Posterior vena cava (tissue), 2 donors: Measurements from ENCODE around the gene HBE1. TPM values are rescaled to one million over a fixed set of nuclear protein-coding genes. Genes with fewer than 3 reads are reported as not detected.
"Not testable (repeated sequence)": the region's sequence is repeated elsewhere in the genome, so short reads cannot be mapped to it uniquely, and the experiment has no call there.

ENCODE experiments used
- DNase-seq: peaks from one replicate; pipeline ENCODE4 v3.0.0-alpha.2; 2020; ENCODE audit warnings: low spot score
- intact Hi-C, 2 donors: fragments of 100-400 bp; cut with DNase I; formaldehyde crosslinking; loops; one replicate each; pipeline versions ENCODE4 v1.14.1 to v1.14.2; 2022 to 2023
- total RNA-seq, 2 donors: library from RNA; stranded (reverse); fragmentation: NEBNext Ultra II Directional; extraction: Animal tissue kit (Norgen Biotek cat#: 25700); gene quantifications; one replicate each; pipeline ENCODE4 v1.2.1, GENCODE V29; 2021
- donor health status: DM: yes; HTN: yes; CAD: no.
- donor health status: DM: yes; HTN: yes; CAD: no.

The HBE1 gene
- total RNA-seq, 2 donors from 2014 or later: not detected

- intact Hi-C loops: no loop called here
- DNase-seq: no peak
Observed at GRCh38 chr11:5258543-5259262, 11.0 kb downstream of the HBE1 start.

DNA sequence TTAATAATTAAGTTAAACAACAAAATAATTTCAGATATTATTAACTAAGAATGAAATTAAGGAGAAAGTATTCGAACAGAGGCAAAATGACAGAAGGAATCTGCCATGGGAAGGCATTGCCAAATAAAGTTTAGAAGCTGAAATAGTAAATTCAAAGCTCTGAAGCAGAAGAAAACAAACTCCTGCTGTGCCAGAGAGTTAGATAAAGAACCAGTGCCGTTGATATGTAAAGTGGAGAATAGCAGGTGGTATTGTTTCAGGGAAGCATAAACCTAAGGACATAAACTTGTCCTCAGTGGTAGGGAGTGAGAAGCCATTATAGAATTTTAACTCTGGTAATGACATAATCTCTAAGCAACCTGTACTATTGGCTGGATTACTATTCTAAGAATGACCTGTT, 12.4 kb downstream of the HBE1 start:
- intact Hi-C loops: no loop called here

GRCh38 chr11:5254646-5255413, 14.9 kb downstream of the HBE1 start, which contains the start of gene HBG2:
TSS of gene HBG2 (minus strand) at chr11:5254781. CDS start at chr11:5254728, 53 bp downstream.
- DNase-seq, intact Hi-C loops: not testable (repeated sequence)

More for the DNA sequence above, 12.4 kb downstream of the HBE1 start:
- DNase-seq: no peak

DNA sequence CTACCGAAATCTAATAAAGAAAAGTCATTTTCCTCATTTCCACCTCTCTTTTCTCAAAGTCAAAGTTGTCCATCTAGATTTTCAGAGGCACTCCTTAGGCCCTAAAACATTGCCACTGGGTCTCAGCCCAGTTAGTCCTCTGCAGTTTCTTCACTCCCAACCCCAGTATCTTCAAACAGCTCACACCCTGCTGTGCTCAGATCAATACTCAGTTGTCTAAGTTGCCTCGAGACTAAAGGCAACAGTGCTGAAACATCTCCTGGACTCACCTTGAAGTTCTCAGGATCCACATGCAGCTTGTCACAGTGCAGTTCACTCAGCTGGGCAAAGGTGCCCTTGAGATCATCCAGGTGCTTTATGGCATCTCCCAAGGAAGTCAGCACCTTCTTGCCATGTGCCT, 15.7 kb downstream of the HBE1 start:
- DNase-seq, intact Hi-C loops: not testable (repeated sequence)

DNA sequence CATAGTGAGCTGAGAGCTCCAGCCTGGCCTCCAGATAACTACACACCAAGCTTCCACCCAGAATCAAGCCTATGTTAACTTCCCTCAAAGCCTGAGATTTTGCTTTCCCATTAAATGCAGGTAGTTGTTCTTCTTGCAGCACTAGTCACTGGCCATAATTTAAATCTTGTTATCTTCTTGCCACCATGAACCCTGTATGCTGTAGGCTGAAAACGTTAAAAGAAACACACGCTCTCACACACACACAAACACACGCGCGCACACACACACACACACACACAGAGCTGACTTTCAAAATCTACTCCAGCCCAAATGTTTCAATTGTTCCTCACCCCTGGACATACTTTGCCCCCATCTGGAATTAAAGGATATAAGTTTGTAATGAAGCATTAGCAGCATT, 16.3 kb downstream of the HBE1 start:
- DNase-seq, intact Hi-C loops: not testable (repeated sequence)

DNA sequence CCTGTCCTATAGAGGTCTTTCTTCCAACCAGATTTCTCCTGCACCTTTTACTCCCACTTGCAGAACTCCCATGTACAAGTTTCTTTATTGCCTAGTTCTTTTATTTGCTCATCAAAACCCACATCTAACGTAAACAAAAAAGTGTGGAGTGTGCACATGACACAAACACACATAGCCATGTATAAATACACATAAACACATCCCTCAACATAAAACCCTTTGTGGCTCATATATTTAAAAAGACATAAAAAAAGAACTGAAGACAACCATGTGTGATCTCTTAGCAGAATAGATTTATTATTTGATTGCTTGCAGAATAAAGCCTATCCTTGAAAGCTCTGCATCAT, 16.9 kb downstream of the HBE1 start:
- no peak for DNase-seq
- intact Hi-C loops: no loop called here

DNA sequence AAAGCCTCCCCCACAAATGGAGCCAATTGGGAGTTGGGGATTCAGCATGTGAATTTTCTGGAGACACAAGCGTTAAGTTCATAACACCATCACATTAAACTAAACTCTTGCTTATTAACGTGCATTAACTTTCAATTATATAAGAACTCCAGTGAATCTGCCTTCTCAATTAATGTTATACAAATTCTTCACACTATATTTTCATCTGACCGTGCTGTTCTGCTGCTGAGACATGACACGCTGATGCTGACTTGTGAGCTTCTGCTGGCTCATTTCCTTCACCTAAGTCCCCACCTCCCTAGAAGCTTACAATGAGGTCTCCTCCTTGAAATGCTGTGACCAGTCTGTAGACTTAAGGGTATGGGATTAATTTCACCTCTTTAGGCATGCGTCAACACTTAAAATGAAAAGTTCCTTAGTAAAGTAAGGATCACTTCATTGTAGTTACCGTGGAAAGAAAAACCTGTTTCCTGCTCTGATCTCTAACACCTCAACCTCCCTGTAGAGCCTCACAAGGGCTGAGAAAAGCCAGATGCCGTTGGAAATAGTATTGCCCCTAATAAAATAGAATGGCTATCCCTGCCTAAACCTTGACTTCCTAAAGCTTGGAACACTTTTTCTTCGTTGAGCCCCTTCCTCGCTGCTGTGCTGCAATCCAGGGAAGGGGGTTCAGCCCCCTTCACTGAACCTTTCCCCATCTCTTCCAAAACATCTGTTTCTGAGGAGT, 17.4 kb downstream of the HBE1 start:
- intact Hi-C loops: no loop called here
- DNase-seq: no peak

- intact Hi-C loops: no loop called here
- no peak for DNase-seq
Observed at GRCh38 chr11:5251746-5252145, 18.0 kb downstream of the HBE1 start.

DNA sequence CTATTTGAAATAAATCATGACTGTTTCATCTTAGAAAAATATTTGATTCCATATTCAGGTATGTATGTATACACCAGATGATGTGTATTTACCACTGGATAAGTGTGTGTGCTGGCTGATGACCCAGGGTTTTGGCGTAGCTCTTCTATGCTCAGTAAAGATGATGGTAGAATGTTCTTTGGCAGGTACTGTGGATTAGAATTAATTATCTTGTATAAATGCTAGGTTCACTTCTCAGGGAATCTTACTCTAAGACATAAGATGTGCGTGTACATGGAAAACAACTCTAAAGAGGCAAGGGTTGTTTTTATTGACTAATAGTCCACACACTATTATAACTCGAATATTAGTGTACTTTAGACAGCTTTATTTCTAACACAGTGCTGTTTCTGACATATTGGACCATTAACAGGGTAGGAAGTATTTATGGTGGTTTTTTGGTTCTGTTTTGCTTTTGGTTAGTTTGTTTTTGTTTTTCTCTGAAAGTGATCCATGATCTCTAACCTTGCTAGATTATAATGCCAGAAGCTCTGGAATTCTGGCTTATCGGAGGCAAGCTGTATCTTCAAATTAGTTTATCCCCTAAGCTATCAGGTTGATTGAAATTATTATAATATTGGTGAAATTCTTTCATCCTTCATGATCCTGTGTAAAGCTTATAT, 19.1 kb downstream of the HBE1 start:
- intact Hi-C loops: no loop called here
- DNase-seq: no peak

DNA sequence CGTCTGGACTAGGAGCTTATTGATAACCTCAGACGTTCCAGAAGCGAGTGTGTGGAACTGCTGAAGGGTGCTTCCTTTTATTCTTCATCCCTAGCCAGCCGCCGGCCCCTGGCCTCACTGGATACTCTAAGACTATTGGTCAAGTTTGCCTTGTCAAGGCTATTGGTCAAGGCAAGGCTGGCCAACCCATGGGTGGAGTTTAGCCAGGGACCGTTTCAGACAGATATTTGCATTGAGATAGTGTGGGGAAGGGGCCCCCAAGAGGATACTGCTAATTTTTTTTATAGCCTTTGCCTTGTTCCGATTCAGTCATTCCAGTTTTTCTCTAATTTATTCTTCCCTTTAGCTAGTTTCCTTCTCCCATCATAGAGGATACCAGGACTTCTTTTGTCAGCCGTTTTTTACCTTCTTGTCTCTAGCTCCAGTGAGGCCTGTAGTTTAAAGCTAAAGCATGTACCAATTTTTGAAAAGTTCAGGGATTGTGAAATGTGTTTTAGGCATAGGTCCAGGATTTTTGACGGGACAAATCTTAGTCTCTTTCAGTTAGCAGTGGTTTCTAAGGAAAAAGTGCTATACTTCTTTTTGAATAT, 19.8 kb downstream of the HBE1 start, which contains the start of gene HBG1:
Gene HBG1 (minus strand): TSS at position 51 of the 590 bp plus-strand sequence. CDS start 53 bp downstream, outside the sequence.
- intact Hi-C loops, DNase-seq: not testable (repeated sequence)

DNA sequence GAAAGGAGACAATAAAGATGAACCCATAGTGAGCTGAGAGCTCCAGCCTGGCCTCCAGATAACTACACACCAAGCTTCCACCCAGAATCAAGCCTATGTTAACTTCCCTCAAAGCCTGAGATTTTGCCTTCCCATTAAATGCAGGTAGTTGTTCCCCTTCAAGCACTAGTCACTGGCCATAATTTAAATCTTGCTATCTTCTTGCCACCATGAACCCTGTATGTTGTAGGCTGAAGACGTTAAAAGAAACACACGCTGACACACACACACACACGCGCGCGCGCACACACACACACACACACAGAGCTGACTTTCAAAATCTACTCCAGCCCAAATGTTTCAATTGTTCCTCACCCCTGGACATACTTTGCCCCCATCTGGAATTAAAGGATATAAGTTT, 21.2 kb downstream of the HBE1 start:
- DNase-seq, intact Hi-C loops: not testable (repeated sequence)

- intact Hi-C loops: no loop called here
- no peak for DNase-seq
Observed at GRCh38 chr11:5247472-5248192, 22.1 kb downstream of the HBE1 start.

GRCh38 chr11:5246772-5247471, 22.8 kb downstream of the HBE1 start:
- no peak for DNase-seq

DNA sequence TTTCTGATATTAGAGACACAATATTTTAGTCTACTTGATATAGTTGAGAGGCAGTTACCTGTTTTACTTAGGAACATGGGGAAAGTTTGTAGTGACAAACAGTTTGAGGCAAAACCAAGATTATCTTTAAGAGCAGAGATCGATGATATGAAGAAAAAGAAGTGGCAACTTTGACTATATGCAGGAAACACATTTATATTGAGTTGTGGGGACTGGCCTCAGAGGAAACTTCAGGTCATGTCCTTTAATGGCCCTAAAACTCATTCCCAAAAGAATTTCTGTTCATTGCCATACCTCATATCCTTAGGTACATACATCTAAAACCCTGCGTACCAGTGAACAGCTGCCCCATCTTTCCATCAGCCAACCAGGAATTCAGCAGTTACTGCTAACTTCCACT, 24.6 kb downstream of the HBE1 start:
- intact Hi-C loops: no loop called here
- DNase-seq: no peak

More at GRCh38 chr11:5246772-5247471, 22.8 kb downstream of the HBE1 start:
- intact Hi-C loops: no loop called here

DNA sequence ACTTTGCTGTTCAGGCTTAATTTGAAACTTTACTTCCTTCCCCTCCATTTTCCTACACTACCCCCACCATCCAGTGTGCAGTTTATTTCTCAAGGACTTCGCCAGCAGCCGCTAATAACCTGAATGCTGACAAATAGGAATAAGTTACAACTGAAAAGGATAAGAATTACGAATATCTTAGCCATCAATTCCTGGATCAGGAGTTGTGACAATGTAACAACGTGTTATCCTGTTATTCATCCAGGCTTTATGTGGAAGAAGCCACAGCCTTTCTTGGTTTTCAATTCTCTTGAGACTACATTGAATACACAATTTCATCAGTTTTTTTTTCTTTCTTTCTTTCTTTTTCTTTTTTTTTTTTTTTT, 25.9 kb downstream of the HBE1 start:
- DNase-seq: no peak
- intact Hi-C loops: no loop called here

DNA sequence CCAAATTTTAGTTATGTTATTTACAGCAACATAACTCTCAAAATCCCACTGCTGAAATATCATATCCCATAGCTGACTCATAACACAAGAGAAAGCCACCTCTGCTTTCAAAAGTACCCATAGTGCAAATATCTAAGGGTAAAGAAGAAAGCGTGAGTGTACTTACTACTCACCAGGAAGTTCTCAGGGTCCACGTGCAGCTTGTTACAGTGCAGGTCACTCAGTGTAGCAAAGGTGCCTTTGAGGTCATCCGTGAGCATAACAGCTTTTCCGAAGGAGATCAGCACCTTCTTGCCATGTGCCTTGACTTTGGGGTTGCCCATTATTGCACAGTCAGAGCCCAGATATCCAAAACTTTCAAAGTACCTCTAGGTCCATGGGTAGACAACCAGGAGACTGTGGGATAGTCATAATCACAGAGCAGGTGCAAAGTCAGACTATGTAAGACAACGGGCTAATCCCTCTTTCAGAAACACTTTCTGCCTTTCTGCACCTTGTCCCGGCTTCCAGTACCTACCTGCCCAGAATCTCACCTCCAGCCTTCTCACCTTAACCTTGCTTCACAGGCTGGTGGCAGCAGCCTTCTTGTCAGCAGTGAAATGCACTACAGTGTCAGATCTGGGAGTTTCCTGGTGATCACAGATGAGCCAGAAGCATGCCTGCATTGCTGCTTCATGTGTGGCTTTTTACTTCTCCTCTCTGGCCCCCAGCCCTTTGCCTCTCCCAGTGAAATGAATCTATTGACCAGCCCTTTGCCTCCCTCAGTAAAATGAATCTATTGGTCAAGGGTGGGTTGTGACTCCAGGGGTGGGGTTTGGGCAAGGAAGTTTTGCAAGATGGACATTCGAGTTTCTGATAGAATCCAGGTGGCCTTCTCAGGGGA, 26.6 kb downstream of the HBE1 start:
- intact Hi-C loops: no loop called here

GRCh38 chr11:5242208-5242607, 27.5 kb downstream of the HBE1 start:
- DNase-seq: no peak
- intact Hi-C loops: no loop called here

More for the DNA sequence above, 26.6 kb downstream of the HBE1 start:
- no peak for DNase-seq
